DOHH2 (cell line): ENCODE data around the gene MTMR11.

Source experiments
- EZH2phosphoT487 ChIP-seq: fragments of 200-600 bp; sonication (generic); IDR thresholded peaks from 2 replicates; pipeline ENCODE4 v1.6.1; 2017; ENCODE audit warnings: borderline replicate concordance, mild to moderate bottlenecking, antibody characterized with exemption, low read length, moderate library complexity, mixed read lengths
- TF ChIP-seq, protein P1 (sequence below): fragments of 200-600 bp; sonication (generic); IDR thresholded peaks from one replicate; pipeline ENCODE4 v1.5.1; 2014; ENCODE audit warnings: antibody characterized with exemption, mild to moderate bottlenecking, low read depth, low read length; ENCODE audit not compliant: poor library complexity, severe bottlenecking

DNA sequence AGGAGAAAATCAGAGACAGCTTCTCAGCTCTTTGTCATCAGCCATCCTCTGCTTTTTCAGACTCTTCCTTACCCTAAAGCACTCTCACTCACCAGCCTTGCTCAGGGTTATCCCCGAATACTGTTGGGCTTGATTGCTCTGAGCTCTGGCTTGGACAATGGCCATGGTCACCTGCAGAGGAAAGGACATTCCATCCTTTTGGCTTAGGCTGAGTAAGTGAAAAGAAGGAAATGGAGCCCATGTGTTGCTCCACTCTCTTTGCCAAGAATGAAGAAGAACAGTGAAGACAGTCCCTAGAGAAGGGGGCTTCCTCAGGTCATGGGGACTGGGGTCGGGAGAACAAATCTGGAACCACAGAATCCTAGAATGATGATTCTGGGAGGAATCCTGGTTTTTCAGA lies 2.3 kb downstream of the MTMR11 start:
- no peak for TF ChIP-seq EZH2phosphoT487
- TF ChIP-seq, protein P1, sequence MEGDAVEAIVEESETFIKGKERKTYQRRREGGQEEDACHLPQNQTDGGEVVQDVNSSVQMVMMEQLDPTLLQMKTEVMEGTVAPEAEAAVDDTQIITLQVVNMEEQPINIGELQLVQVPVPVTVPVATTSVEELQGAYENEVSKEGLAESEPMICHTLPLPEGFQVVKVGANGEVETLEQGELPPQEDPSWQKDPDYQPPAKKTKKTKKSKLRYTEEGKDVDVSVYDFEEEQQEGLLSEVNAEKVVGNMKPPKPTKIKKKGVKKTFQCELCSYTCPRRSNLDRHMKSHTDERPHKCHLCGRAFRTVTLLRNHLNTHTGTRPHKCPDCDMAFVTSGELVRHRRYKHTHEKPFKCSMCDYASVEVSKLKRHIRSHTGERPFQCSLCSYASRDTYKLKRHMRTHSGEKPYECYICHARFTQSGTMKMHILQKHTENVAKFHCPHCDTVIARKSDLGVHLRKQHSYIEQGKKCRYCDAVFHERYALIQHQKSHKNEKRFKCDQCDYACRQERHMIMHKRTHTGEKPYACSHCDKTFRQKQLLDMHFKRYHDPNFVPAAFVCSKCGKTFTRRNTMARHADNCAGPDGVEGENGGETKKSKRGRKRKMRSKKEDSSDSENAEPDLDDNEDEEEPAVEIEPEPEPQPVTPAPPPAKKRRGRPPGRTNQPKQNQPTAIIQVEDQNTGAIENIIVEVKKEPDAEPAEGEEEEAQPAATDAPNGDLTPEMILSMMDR, result no peak
